H7 (cell line): ENCODE data around the gene MARCO. TPM values are rescaled to one million over a fixed set of nuclear protein-coding genes. Genes with fewer than 3 reads are reported as not detected.
"Not testable (repeated sequence)": the region's sequence is repeated elsewhere in the genome, so short reads cannot be mapped to it uniquely, and the experiment has no call there.

Experiments used
- DNase-seq: peaks from one replicate; pipeline ENCODE4 v3.0.0; 2012
- H3K27me3 ChIP-seq: 2 replicates; pipeline ENCODE4 v1.6.0; 2011; ENCODE audit warnings: mild to moderate bottlenecking, low read length; ENCODE audit not compliant: control insufficient read depth, insufficient read depth
- H3K36me3 ChIP-seq: replicated peaks from 2 replicates; pipeline ENCODE4 v1.5.1; 2011; ENCODE audit warnings: low read length; ENCODE audit not compliant: control insufficient read depth, insufficient read depth
- H3K4me3 ChIP-seq: 2 replicates; pipeline ENCODE4 v1.5.1; 2011; ENCODE audit warnings: low read depth, mild to moderate bottlenecking, control low read depth, low read length, moderate library complexity; ENCODE audit not compliant: insufficient read depth
- total RNA-seq: library from RNA; depleted of rRNA; stranded (reverse); fragments of >200 nt; shearing (Covaris generic); gene quantifications from 2 replicates; pipeline ENCODE4 v1.2.3, GENCODE V29; 2014

MARCO gene
- total RNA-seq, 1 experiment from 2014 or later, result not detected

- DNase-seq, result no peak
- Histone ChIP-seq H3K4me3 (no peak overlapping the region), H3K36me3 (no peaks in the 10 kb centered on the region), H3K27me3 (no peaks in the 10 kb centered on the region)
Measured at GRCh38 chr2:118992740-118993391, 50.9 kb downstream of the MARCO start.

GRCh38 chr2:118993392-118993752, 51.4 kb downstream of the MARCO start:
- Histone ChIP-seq H3K27me3 (no peaks in the 10 kb centered on the region), H3K4me3 (no peak overlapping the region), H3K36me3 (no peaks in the 10 kb centered on the region)
- DNase-seq, result no peak

GRCh38 chr2:118994172-118994700, 52.2 kb downstream of the MARCO start:
- no peaks in the 10 kb centered on the region for H3K36me3 ChIP-seq
- no peaks in the 10 kb centered on the region for H3K27me3 ChIP-seq
- DNase-seq, result no peak
- no peak overlapping the region for H3K4me3 ChIP-seq

GRCh38 chr2:118994778-118995177, 52.8 kb downstream of the MARCO start:
- Histone ChIP-seq H3K36me3 (no peaks in the 10 kb centered on the region), H3K27me3 (no peaks in the 10 kb centered on the region), H3K4me3 (no peak overlapping the region)
- no peak for DNase-seq

GRCh38 chr2:119003856-119004255, 61.9 kb downstream of the MARCO start:
- not testable (repeated sequence) for H3K4me3 ChIP-seq, DNase-seq, H3K36me3 ChIP-seq, H3K27me3 ChIP-seq

- no peak overlapping the region for H3K4me3 ChIP-seq
- H3K36me3 ChIP-seq, result no peaks in the 10 kb centered on the region
- DNase-seq, result no peak
- H3K27me3 ChIP-seq, result no peaks in the 10 kb centered on the region
Measured at GRCh38 chr2:119004602-119005001, 62.6 kb downstream of the MARCO start.

- no peaks in the 10 kb centered on the region for H3K36me3 ChIP-seq
- no peaks in the 10 kb centered on the region for H3K27me3 ChIP-seq
- H3K4me3 ChIP-seq, result no peak overlapping the region
- no peak for DNase-seq
Measured at GRCh38 chr2:119005051-119005450, 63.1 kb downstream of the MARCO start.

GRCh38 chr2:119005555-119005954, 63.6 kb downstream of the MARCO start:
- Histone ChIP-seq H3K27me3 (peaks cover 1% of the 10 kb centered on the region; the same call in 1 of the 2 replicates), H3K36me3 (no peaks in the 10 kb centered on the region), H3K4me3 (no peak overlapping the region)
- DNase-seq, result no peak

GRCh38 chr2:119006441-119006840, 64.4 kb downstream of the MARCO start:
- no peak overlapping the region for H3K4me3 ChIP-seq
- no peak for DNase-seq
- peaks cover 8% of the 10 kb centered on the region for H3K27me3 ChIP-seq
- H3K36me3 ChIP-seq, result no peaks in the 10 kb centered on the region

- peak; percentile 52 for DNase-seq
- peaks cover 12% of the 10 kb centered on the region for H3K27me3 ChIP-seq
- no peak overlapping the region for H3K4me3 ChIP-seq
- no peaks in the 10 kb centered on the region for H3K36me3 ChIP-seq
Measured at GRCh38 chr2:119008108-119008507, 66.1 kb downstream of the MARCO start.

- Histone ChIP-seq H3K27me3 (peaks cover 12% of the 10 kb centered on the region), H3K4me3 (no peak overlapping the region), H3K36me3 (no peaks in the 10 kb centered on the region)
- DNase-seq, result no peak
Measured at GRCh38 chr2:119009110-119009509, 67.1 kb downstream of the MARCO start.

- no peak for DNase-seq
- Histone ChIP-seq H3K36me3 (no peaks in the 10 kb centered on the region), H3K27me3 (peaks cover 12% of the 10 kb centered on the region), H3K4me3 (no peak overlapping the region)
Measured at GRCh38 chr2:119010336-119010735, 68.3 kb downstream of the MARCO start.

- DNase-seq, result peak; percentile 92
- Histone ChIP-seq H3K27me3 (peaks cover 12% of the 10 kb centered on the region), H3K4me3 (no peak overlapping the region), H3K36me3 (no peaks in the 10 kb centered on the region)
Measured at GRCh38 chr2:119011162-119011909, 69.3 kb downstream of the MARCO start.

GRCh38 chr2:119011910-119012209, 69.9 kb downstream of the MARCO start:
- no peak for DNase-seq
- Histone ChIP-seq H3K4me3 (no peak overlapping the region), H3K36me3 (no peaks in the 10 kb centered on the region), H3K27me3 (peaks cover 12% of the 10 kb centered on the region)
